Liver (tissue), 3 donors: ENCODE measurements around the gene ABHD3.

Source experiments
- HNF4A ChIP-seq, 2 donors: conservative IDR thresholded peaks; 2 replicates each; pipeline ENCODE4 v1.6.1; 2016; ENCODE audit warnings: antibody characterized with exemption in 2 of 2, mild to moderate bottlenecking in 2 of 2
- HNF4G ChIP-seq: IDR thresholded peaks from 2 replicates; pipeline ENCODE4 v1.6.1; 2016; ENCODE audit warnings: antibody characterized with exemption
- JUND ChIP-seq, 2 donors: IDR thresholded peaks; 2 replicates each; pipeline ENCODE4 v1.6.1; 2016; ENCODE audit warnings: antibody characterized with exemption in 2 of 2
- RAD21 ChIP-seq, 2 donors: IDR thresholded peaks; 2 replicates each; pipeline ENCODE4 v1.6.1; 2016; ENCODE audit warnings: antibody characterized with exemption in 2 of 2, mild to moderate bottlenecking in 2 of 2
- SP1 ChIP-seq: IDR thresholded peaks from 2 replicates; pipeline ENCODE4 v1.6.1; 2018; ENCODE audit warnings: antibody characterized with exemption, mild to moderate bottlenecking
- TAF1 ChIP-seq: conservative IDR thresholded peaks from 2 replicates; pipeline ENCODE4 v1.6.1; 2016; ENCODE audit warnings: antibody characterized with exemption, mild to moderate bottlenecking
- YY1 ChIP-seq: IDR thresholded peaks from 2 replicates; pipeline ENCODE4 v1.6.1; 2016; ENCODE audit warnings: antibody characterized with exemption, mild to moderate bottlenecking
- TF ChIP-seq, protein P1 (sequence below): fragments of 150-350 bp; IDR thresholded peaks from 2 replicates; pipeline ENCODE4 v1.5.1; 2017; ENCODE audit warnings: improper control_type of control experiment, low read depth, low read length; ENCODE audit not compliant: missing input control
- TF ChIP-seq, protein P2 (sequence below): IDR thresholded peaks from 2 replicates; pipeline ENCODE4 v1.6.1; 2016; ENCODE audit warnings: antibody characterized with exemption, mild to moderate bottlenecking
- TF ChIP-seq, protein P3 (sequence below): IDR thresholded peaks from 2 replicates; pipeline ENCODE4 v1.6.1; 2016; ENCODE audit warnings: antibody characterized with exemption
- TF ChIP-seq, protein P4 (sequence below): IDR thresholded peaks from 2 replicates; pipeline ENCODE4 v1.6.1; 2016; ENCODE audit warnings: antibody characterized with exemption
- TF ChIP-seq, protein P5 (sequence below): IDR thresholded peaks from 2 replicates; pipeline ENCODE4 v1.6.1; 2016; ENCODE audit warnings: antibody characterized with exemption
- donor health status: healthy.
- donor health status: healthy.

DNA sequence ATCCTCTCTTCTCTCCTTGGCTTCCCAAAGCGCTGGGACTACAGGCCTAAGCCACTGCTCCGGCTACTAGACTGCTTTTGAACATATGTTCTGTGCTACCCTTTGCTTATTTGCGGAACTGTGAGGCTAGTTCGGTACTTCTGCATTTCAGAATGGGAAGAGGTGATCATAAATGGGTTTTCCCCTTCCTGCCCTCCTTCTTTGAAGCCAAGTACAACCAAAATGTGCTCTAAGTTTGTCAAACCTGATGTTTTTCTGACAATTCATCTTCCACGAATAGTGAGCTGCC, 102.3 kb downstream of the ABHD3 start:
- TF ChIP-seq, protein P1, sequence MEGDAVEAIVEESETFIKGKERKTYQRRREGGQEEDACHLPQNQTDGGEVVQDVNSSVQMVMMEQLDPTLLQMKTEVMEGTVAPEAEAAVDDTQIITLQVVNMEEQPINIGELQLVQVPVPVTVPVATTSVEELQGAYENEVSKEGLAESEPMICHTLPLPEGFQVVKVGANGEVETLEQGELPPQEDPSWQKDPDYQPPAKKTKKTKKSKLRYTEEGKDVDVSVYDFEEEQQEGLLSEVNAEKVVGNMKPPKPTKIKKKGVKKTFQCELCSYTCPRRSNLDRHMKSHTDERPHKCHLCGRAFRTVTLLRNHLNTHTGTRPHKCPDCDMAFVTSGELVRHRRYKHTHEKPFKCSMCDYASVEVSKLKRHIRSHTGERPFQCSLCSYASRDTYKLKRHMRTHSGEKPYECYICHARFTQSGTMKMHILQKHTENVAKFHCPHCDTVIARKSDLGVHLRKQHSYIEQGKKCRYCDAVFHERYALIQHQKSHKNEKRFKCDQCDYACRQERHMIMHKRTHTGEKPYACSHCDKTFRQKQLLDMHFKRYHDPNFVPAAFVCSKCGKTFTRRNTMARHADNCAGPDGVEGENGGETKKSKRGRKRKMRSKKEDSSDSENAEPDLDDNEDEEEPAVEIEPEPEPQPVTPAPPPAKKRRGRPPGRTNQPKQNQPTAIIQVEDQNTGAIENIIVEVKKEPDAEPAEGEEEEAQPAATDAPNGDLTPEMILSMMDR, result no peak
- TF ChIP-seq, protein P2, sequence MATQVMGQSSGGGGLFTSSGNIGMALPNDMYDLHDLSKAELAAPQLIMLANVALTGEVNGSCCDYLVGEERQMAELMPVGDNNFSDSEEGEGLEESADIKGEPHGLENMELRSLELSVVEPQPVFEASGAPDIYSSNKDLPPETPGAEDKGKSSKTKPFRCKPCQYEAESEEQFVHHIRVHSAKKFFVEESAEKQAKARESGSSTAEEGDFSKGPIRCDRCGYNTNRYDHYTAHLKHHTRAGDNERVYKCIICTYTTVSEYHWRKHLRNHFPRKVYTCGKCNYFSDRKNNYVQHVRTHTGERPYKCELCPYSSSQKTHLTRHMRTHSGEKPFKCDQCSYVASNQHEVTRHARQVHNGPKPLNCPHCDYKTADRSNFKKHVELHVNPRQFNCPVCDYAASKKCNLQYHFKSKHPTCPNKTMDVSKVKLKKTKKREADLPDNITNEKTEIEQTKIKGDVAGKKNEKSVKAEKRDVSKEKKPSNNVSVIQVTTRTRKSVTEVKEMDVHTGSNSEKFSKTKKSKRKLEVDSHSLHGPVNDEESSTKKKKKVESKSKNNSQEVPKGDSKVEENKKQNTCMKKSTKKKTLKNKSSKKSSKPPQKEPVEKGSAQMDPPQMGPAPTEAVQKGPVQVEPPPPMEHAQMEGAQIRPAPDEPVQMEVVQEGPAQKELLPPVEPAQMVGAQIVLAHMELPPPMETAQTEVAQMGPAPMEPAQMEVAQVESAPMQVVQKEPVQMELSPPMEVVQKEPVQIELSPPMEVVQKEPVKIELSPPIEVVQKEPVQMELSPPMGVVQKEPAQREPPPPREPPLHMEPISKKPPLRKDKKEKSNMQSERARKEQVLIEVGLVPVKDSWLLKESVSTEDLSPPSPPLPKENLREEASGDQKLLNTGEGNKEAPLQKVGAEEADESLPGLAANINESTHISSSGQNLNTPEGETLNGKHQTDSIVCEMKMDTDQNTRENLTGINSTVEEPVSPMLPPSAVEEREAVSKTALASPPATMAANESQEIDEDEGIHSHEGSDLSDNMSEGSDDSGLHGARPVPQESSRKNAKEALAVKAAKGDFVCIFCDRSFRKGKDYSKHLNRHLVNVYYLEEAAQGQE, result no peak
- TF ChIP-seq, protein P3, sequence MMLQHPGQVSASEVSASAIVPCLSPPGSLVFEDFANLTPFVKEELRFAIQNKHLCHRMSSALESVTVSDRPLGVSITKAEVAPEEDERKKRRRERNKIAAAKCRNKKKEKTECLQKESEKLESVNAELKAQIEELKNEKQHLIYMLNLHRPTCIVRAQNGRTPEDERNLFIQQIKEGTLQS, result no peak
- TF ChIP-seq HNF4G (no peak), TAF1 (no peak), JUND (IDR thresholded peaks at IDR 0.05) (no peak), YY1 (no peak), RAD21 (IDR thresholded peaks at IDR 0.05) (no peak), SP1 (no peak), HNF4A (conservative IDR thresholded peaks at IDR 0.05) (no peak)
- TF ChIP-seq, protein P4, sequence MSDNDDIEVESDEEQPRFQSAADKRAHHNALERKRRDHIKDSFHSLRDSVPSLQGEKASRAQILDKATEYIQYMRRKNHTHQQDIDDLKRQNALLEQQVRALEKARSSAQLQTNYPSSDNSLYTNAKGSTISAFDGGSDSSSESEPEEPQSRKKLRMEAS, result no peak
- TF ChIP-seq, protein P5, sequence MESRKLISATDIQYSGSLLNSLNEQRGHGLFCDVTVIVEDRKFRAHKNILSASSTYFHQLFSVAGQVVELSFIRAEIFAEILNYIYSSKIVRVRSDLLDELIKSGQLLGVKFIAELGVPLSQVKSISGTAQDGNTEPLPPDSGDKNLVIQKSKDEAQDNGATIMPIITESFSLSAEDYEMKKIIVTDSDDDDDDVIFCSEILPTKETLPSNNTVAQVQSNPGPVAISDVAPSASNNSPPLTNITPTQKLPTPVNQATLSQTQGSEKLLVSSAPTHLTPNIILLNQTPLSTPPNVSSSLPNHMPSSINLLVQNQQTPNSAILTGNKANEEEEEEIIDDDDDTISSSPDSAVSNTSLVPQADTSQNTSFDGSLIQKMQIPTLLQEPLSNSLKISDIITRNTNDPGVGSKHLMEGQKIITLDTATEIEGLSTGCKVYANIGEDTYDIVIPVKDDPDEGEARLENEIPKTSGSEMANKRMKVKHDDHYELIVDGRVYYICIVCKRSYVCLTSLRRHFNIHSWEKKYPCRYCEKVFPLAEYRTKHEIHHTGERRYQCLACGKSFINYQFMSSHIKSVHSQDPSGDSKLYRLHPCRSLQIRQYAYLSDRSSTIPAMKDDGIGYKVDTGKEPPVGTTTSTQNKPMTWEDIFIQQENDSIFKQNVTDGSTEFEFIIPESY, result no peak
